ENCODE results near the gene TRABD2B.

The TRABD2B gene

DNA sequence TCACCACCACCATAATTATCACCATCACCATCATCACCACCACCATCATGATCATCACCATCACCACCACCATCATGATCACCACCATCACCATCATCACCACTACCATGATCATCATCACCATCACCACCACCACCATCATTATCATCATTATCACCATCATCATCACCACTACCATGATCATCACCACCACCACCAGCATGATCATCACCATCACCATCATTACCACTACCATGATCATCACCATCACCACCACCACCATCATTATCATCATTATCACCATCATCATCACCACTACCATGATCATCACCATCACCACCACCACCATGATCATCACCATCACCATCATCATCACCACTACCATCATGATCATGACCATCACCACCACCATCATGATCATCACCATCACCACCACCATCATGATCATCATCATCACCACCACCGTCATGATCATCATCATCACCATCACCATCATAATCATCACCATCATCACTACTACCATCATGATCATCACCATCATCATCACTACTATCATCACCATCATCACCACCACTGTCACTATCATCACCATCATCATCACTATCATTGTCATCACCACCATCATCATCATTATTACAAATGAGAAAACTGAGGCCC lies 60.2 kb downstream of the TRABD2B start:
- no peak for DNase-seq (ENCODE audit: low read depth in 2 of 2)

DNA sequence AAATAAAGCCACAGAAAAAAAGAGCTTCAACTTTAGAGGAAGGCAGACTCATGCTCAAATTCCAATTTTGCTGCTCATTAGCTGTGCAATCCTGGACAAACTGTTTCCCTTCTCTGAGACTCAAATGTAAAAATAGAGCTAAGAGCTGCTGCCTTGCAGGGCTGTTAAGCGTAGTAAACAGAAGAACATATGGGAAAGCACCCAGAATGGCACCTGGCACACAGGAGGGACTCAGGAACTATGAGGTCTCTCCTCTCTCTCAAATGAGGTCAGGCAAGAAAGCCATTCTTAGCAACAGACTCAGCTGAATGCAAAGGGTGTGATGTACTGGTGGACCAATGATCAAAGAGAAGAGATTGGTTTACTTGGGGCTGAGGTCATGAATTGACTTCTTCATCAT lies 61.3 kb downstream of the TRABD2B start:
- no peak for DNase-seq (ENCODE audit: low read depth in 2 of 2)

DNA sequence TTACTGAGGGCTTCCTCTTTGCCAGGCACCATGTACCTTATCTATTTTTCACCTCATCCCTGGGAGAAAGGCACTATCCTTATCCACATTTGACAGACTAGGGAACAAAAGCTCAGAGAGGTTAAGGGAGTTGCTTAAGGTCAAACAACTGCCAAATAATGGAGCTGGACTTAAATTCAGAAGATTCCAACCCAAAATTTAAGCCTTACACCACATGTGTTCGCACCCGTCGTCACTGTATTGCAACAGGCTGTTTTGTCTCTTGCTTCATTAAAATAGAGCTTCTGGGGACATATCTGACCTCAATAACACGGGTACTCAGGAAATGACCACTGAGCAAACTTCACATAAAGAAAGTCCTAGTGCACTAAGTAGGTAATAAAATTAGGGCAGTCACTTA lies 62.0 kb downstream of the TRABD2B start:
- no peak for DNase-seq (ENCODE audit: low read depth in 2 of 2)

DNA sequence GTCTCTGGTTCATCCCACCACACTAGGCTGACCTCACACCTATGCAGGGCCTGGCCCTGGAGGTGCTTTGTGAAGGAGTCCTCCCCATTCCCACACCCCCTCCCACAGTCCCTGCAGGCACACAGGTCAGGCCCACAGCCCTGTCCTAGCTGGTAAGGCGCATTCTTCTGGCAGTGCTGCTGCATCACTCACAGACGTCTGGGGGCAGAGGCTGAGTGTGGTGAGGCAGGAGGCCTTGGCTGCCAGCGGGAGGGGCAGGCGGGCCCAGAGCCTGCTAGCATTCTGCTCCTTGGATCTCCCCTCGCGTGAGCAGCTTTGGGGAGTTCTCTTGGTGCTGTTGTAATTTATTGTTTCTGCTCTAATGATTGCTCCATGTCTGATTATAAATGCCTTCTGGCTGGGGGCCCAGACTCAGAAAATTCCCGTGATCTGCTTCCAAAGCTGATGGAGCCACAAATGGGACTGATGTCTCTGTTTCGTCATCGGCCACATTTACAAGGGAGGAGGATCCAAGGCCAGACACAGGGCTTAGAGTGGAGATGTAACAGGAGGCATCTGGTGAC lies 62.9 kb downstream of the TRABD2B start:
- DNase-seq (ENCODE audit: low read depth in 2 of 2) = no peak

DNA sequence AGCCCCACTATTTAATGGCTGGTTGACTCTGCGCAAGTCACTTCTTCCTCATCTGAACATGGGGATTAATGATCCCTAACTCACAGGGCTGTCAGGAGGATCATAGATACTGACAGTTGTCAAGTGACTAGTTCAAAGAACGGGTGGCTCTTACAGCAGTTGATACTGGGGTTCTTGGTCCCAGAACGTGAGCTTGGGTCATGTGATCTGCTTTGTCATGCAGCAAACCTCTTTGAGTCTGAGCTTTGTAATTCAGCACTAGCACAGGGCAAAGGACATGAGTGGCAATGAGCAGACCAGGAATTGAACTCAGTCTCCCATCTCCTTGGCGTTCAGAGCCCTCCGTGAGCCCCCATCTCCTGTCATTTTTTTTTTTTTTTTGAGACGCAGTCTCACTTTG lies 64.4 kb downstream of the TRABD2B start:
- no peak for DNase-seq (ENCODE audit: low read depth in 2 of 2)

DNA sequence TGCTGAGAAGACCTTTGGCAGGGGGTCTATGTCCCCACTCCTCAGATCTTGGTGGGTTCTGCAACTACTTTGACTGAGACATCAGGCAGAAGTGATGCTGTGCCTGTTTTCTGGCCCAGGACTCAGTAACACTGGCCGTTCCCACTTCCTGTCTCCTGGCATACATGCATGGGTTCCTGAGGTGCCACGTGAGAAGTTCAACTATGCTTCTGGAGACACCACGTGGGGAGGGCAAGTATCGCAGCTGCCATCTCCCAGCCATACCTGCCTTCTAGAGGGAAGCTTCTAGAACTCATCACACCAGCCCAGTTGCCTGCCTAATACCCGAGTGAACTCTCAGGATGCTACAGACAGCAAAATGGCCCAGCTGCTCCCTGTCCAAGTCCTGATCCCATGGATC lies 65.8 kb downstream of the TRABD2B start:
- no peak for DNase-seq (ENCODE audit: low read depth in 2 of 2)

DNA sequence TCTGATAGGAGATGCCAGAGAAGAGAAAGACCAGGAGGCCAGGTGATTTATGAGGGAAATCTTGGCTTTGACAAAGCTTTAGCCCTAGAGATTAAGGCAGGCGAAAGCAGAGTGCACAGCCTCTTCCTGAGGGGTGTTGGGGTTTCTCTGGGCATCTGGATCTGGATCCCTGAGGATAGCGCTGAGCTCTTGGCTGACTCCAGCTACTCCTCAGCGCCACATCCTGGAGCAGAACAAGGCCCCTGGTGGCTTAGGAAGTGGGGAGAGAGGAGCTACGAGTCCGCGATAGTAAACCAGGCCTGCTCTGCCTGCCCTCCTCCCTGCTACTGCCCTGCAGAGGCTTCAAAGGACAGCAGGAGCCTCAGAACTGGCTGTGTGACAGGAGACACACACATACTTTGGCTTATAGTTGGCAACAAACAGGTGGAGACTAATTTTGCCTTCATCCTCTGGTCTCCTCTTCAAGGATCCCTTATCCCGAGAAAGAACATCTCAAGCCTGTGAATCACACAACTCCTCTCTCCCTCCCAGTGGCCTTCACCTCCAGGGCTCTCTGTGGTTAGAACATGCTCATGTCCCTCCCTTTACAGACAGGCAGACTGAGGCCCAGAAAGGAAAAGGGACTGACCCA lies 66.9 kb downstream of the TRABD2B start:
- DNase-seq (ENCODE audit: low read depth in 2 of 2) = no peak

DNA sequence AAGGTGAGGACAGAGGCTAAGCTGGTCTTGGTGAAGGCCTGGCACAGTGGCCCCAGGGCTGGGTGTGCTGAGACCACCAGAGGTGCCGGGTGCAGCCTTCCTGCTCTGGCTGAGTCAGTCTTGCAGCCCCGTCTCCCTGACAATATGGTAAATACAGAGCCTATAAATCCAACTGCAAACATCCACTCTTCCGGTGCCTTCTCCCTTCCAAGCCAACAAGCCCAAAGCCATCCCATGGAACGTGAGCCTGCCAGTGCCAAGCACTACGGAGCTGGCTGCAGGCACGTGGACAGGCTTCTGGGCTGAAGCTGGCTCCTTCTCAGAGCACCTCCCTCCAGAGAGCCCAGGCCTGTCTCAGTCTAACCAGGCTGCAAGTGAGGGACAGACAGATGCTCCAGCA lies 70.0 kb downstream of the TRABD2B start:
- no peak for DNase-seq (ENCODE audit: low read depth in 2 of 2)

DNA sequence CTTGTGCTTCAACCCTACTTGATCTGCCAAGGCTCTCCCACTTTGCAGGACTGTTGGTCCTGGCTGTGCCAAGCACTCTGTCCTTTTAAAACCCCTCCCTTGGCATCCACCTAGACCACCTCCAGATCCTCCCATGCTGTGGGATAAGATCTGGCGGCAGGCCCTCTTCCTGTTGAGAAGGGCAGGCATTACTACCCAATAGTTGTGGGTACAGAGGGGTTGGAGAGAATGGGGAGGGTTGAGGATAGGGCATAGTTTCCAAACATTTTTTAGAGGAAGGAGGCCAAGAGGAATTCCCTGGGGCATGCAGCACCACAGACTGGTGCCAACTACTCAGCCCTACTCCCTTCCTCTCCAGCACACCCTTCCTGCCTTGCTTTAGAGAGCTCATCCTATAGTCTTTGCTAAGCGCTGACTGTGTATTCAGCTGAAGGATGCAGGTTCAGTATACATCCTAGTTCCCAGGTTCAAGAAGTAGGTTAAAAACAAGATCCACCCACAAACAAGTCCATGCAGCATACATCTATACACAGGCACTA lies 70.7 kb downstream of the TRABD2B start:
- no peak for DNase-seq (ENCODE audit: low read depth in 2 of 2)

DNA sequence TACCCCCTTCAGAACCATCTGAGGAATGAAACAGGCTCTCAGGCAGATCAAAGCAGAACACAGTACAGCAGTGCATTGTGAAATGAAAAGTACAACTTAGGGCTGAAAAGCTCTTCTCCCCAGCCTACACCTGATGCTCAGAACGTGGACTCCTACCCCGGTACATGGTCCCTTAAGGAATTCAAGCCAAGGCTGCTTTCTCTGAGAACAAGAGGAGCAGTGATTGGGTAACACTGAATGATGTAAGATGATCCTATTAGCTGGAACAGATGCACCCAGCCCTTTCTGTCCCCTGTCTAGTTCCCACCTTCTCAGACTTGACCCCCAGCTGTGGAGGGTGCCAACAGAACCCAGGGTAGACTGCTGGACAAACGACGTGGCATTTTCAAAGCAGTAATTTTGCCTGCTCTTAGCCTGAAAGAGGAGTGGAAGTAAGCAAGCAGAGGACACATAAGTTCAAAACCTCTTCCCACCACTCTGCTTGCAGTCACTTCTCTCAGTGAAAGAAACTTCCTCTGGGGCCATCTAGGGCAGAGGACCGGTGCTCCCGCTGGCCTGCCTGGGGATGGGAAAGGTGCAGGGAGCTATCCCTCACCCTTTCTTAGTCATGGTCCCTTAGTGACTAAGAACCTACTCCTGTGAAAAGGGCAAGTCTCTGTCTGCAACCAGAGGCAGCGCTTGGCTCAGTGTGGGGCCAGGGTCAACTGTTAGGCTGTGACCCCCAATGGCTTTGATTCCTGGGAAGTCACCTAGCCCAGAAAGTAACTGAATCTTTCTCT lies 72.7 kb downstream of the TRABD2B start:
- no peak for DNase-seq (ENCODE audit: low read depth in 2 of 2)

DNA sequence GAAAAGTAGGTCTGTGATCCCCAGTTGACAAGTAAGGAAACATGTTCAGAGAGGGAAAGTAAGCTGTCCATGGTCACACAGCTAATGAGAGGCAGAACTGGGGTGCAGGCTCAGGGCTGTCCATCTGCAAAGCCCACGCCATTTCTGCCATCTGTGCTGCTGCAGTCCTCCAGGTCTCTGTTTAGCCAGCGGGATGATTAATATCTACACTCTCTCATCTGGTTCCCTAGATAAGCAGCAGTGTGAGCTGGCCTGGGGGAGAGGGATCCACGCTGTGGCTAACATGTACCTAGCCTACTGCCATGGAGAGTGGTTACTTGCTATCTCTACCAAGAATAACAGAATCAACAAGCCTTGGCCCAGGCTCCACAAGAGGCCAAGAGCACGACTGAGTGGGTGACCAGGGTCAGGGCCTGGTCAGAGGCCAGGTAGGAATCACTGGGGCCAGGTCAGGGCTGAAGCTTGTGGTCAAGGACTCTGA lies 75.2 kb downstream of the TRABD2B start:
- DNase-seq (ENCODE audit: low read depth in 2 of 2) = no peak

DNA sequence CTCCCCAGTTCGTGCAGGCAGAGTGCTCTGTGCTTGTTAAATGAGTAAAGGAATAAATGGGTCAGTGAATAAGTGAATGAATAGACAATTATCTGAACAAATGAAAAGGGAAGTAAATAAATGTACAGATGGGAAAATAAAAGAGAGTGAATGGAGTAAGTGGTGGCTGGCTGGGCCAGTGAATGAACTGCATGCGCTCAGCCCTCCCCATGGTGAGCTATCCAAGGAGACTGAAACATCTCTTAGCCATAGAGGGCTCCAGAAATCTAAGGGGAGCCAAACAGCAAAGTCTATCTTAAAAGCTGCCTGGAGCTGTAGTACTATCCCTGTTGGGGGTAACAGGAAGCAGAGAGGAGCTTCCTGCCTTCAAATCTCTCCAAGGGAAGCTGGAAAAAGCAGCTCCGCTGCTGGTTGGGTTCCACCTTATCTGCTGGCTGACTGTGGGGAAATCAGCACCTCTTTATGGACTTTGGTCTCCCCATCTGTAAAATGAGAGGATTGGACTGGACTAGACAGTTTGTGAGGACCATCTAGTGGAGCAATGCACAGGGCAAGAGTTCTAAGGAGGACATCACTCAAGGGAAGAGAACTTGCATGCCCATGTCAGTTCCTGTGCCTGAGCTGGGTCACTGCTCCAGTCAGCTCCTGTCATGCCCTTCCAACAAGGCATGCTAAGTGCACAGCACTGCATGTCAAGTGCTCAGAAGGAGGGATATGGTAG lies 77.9 kb downstream of the TRABD2B start:
- no peak for DNase-seq (ENCODE audit: low read depth in 2 of 2)

DNA sequence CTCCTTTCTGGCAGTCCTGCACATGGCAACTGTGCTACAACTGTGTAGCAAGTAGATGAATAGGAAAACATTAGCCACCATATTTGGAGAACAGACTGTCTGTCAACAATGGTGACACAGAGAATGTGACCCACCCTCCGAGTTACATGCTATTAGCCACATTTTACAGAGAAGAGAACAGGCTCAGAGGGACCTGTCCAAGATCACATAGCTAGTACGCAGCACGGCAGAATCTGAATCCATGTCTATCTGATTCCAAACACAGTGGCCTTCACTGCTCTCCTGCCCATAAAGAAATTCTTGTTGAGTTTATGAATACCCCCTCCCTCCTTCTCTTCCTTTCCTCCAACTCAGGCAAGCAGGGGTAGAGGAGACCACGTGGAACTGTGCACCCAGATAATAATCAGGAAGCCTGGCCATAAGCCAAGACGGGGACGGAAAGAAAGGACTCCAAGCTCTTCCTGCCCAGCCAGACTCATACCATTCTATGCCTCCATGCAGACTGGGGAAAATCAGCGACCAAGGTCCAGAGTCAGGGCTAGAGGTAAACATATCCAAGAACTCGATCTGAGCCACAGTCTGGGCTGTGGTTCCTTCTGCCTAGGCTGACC lies 78.8 kb downstream of the TRABD2B start:
- no peak for DNase-seq (ENCODE audit: low read depth in 2 of 2)

DNA sequence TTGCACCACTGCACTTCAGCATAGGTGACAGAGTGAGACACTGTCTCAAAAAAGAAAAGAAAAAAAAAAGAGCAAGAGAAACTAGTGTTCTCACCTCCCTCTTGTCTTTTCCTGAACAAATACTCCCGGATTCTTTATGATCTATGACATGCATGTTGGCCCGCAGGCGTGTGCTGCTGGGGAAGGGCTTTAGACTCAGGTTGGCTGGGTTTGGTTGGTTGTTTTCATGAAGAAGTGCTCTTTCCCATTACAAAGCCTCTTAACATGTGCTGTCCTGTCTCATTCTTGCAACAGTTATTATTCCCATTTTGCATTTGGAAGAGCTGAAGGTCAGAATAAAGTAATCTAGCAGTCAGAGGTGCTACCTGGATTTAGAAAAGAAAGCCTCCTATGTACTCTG lies 79.5 kb downstream of the TRABD2B start:
- DNase-seq (ENCODE audit: low read depth in 2 of 2) = no peak

DNA sequence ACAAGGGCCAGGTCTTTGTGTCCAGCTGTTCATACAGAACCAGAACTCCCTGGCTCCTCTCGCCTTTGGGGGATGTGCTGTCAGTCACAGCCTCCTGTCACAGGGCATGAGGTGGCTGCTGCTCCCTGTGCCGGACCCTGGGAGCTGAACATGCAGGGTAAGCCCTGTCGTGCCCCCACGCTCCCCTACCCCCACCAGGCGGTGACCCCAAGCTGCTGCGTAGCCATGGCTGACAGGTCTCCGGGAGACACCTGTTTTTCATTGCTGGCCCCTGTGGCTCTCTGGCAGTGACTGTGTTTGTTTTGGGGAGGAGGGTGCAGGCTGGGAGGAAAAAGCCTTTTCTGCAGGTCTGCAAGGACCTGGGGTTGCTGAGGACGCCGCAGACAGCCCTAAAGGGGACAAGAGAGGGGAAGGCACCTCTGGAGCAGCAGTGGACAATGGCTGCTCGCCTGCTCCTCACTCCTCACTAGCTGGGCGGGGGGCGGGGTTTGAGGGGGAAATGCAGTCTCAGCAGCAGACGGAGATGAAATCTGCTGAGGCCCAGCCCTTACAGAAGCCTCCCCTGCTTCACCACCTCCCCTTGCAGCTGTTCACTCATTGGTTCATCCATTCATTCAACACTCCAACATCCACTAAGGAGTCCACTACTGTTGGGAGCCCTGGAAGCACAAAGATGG lies 81.4 kb downstream of the TRABD2B start:
- no peak for DNase-seq (ENCODE audit: low read depth in 2 of 2)

DNA sequence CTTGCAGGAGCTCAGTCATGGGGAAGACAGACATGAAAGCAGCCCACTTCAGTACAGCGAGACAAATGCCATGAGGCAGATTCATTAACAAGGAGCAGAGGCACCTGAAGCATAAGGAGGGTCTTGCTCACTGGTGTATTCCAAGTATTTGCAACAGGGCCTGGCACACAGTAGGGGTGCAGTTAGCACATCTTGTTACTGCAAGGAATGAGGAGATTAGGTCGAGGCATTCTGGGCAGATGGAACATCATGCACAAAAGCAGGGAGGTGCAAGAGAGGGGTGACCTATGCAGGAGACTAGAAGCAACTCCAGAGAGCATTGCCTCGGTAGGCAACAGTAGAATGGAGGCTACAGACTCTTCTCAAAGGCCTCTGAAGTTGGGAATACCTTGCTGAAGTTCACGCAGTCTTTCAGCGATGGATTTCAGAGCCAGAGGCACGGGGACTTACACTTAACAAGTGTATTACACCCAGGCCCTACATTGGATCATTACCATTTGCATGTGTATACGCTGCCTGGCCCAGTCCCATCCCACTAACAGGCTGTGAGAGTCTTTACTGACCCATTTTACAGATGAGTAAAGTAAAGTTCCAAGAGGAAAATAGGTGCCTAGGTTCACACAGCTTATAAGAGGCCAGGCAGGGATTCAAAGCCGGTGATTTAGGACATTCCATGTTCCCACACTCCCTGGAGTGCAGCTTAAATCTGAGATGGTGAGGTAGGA lies 82.1 kb downstream of the TRABD2B start:
- DNase-seq (ENCODE audit: low read depth in 2 of 2) = no peak

DNA sequence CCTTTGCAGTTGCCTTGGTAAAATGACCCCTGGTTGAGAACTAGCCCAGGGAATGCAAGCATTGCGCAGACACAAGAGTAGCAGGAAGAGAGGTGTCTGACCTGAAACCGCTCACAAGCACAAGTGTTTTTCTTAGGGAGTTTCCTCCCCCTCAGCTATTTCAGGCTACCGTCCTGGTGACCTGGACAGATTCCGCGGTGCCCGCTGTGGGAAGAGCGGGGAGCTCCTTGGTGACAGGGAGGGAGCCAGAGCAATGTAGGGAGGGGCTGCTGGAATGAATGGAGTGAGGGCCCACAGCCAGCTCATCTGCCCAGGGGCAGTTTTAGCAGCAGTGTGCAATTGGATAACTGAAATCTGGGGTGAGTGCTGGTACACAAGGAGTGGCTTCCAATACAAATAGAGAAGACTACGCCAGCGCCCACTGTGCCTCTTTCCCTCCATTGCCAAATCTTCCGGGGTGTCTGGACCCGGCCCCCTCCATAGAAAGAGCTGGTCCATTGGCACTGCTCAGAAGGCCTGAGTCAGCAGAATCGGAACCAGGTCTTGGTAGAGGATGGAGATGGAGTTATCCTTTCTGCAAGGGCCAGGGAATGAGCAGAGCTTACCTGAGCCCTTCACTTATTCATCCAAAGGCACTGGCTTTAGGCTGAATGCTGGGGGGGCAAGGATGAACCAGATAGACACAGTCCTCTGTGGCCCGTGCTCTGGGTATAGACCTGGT lies 82.8 kb downstream of the TRABD2B start:
- DNase-seq (ENCODE audit: low read depth in 2 of 2) = no peak

DNA sequence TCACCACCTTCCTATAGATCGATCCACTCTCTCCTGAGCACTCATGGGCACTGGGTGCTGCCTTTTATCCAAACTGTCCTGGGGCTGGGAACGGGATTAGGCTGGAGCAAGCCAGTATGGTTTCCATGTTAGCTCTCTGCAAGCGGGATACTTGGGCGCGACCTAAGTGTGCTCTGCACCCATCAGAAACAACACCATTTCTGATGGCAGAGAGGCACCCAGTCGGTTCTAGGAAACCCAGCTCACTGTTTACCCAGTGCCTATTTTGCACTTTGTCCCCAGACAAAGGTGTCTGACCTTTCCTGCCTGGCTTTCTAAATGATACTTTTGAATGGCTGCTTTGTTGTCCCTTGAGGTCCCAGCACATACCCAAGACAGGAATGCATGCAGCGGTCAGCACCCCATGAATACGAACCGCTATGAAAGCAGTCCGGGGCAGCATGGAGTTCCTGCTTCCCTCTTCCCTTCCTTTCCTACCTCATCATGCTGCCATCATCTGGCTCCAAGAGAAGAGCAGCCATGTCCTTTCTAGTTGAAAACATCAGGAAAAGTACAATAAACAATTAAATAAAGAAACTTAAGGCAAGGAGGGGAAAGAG lies 83.9 kb downstream of the TRABD2B start:
- DNase-seq (ENCODE audit: low read depth in 2 of 2) = no peak

DNA sequence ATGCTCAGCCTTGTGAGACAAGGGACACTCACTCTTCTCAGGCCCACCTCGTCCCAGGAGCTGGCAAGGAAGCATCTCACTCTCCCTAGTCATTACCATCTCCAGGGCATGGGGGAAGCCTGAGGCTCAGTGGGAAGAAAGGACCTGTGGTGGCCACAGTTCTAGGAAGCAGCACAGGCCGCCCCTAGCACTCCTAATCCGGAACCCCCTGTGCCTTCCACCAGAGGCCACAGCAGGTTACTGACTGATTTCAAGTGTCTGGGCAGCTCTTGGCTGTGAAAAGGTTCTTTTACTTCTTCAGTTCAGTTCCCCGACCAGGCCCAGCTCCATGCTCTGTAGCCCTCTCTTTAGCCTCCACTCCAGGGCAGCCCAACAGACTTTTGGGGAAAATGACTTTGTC lies 84.4 kb downstream of the TRABD2B start:
- no peak for DNase-seq (ENCODE audit: low read depth in 2 of 2)
